IPS-18c (cell line): ENCODE measurements around the gene VIM.

Experiments used
- H3K4me3 ChIP-seq: 2 replicates; pipeline ENCODE4 v1.7.0; 2013; ENCODE audit warnings: low read depth, mild to moderate bottlenecking, low read length, moderate library complexity; ENCODE audit not compliant: insufficient read depth
- H3K9me3 ChIP-seq: one replicate; pipeline ENCODE4 v1.6.1; 2013; ENCODE audit warnings: mild to moderate bottlenecking, low read length, moderate library complexity; ENCODE audit not compliant: control insufficient read depth, insufficient read depth

VIM gene

DNA sequence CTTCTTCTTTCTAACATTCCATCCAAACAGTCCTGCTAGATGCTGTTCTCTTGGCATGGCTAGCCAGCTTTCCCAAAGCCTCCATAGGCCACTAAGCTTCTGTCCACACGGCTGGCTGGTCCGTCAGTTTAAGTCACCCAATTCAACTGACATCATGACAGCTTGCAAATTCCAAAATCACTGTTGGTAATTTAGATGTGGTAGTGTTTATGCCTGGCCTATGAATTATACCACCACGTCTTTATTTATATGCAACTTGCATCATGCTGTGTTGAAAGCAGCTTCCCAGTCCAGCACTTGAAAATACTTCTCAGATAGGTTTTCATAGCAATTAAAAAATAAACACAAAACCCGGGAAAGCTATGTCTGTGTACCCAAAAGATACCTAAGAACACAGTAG, 2.2 kb upstream of the VIM start:
- Histone ChIP-seq H3K4me3 (no peak overlapping the region), H3K9me3 (peaks cover 6% of the 10 kb centered on the region)

DNA sequence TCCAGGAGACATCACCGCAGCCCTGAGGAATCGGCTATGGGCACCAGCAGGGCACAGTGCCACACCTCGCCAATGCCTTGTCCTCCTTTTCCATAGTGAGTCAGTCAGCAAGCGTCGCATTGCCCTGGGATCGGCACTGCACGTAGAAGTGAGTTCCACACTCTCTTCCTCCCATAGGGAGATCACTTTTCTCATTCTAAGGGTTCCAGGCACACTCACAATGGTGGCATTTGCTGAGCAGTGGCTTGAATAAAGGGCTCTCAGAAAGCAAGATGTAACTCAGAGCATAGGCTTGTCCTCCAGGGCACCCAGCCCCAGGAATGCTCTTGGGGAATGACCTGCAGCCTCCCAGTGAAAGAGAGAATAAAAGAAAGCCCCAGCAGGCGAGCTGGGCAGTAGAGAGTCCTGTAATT, 1.1 kb upstream of the VIM start:
- Histone ChIP-seq H3K4me3 (0 out of 2 replicates have a peak overlapping the region, but pooled peaks have one; percentile 2), H3K9me3 (peaks cover 6% of the 10 kb centered on the region)

DNA sequence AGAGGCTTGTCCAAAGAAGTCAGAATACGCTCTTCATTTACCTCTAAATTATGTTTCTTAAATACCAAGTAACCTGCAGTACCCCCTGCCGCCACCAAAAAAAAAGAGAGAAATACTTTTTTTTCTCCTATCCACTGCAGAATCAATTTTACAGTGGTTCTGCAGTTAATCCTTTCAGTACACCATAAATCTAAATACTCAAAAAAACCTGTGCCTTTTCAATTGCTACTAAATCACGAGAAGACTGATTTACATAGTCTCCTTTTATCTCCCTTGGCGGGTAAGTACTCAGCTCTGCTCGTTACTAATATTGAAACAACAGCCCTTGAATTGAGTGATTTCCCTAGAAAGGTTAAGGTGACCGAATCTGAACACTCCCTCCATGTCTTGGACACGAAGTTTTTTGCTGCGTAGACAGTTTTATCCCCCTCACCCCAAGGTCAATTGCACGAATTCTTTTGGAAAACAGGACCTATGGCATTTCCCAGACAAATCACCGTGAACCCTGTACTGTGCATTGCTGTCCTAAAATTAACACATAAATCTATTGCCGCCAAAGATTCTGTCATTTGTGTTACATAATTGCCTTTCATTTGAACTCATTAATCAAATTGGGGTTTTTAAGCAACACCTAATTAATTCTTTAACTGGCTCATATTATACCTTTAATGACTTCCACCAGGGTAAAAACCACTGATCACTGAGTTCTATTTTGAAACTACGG, 512 bp upstream of the VIM start:
- Histone ChIP-seq H3K9me3 (peaks cover 6% of the 10 kb centered on the region), H3K4me3 (peak overlapping the region; percentile 67; the same call in 1 of the 2 replicates)

DNA sequence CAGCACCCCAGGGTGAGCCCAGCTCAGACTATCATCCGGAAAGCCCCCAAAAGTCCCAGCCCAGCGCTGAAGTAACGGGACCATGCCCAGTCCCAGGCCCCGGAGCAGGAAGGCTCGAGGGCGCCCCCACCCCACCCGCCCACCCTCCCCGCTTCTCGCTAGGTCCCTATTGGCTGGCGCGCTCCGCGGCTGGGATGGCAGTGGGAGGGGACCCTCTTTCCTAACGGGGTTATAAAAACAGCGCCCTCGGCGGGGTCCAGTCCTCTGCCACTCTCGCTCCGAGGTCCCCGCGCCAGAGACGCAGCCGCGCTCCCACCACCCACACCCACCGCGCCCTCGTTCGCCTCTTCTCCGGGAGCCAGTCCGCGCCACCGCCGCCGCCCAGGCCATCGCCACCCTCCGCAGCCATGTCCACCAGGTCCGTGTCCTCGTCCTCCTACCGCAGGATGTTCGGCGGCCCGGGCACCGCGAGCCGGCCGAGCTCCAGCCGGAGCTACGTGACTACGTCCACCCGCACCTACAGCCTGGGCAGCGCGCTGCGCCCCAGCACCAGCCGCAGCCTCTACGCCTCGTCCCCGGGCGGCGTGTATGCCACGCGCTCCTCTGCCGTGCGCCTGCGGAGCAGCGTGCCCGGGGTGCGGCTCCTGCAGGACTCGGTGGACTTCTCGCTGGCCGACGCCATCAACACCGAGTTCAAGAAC, 1.1 kb downstream of the VIM start:
- Histone ChIP-seq H3K9me3 (peaks cover 6% of the 10 kb centered on the region), H3K4me3 (peak overlapping the region; percentile 94)

DNA sequence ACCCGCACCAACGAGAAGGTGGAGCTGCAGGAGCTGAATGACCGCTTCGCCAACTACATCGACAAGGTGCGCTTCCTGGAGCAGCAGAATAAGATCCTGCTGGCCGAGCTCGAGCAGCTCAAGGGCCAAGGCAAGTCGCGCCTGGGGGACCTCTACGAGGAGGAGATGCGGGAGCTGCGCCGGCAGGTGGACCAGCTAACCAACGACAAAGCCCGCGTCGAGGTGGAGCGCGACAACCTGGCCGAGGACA, 1.6 kb downstream of the VIM start:
- H3K4me3 ChIP-seq: peak overlapping the region; percentile 94

DNA sequence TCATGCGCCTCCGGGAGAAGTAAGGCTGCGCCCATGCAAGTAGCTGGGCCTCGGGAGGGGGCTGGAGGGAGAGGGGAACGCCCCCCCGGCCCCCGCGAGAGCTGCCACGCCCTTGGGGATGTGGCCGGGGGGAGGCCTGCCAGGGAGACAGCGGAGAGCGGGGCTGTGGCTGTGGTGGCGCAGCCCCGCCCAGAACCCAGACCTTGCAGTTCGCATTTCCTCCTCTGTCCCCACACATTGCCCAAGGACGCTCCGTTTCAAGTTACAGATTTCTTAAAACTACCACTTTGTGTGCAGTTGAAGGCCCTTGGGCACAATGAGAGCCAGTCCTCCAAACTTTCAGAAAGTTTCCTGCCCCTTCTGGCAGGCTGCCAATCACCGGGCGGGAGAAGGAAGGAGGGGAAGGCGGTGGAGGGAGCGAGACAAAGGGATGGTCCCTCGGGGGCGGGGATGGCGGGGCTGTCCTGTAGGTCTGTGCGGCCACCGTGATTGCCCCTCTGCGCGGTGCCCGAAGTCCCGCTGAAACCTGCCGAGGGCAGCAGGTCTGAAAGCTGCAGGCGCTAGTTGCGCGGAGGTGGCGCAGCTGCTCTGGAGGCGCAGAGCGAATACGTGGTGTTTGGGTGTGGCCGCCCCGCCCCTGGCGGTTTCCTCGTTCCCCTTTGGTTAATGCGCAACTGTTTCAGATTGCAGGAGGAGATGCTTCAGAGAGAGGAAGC, 2.1 kb downstream of the VIM start:
- H3K4me3 ChIP-seq: peak overlapping the region; percentile 94
- H3K9me3 ChIP-seq: peaks cover 6% of the 10 kb centered on the region

More for the DNA sequence above, 1.6 kb downstream of the VIM start:
- peaks cover 6% of the 10 kb centered on the region for H3K9me3 ChIP-seq

DNA sequence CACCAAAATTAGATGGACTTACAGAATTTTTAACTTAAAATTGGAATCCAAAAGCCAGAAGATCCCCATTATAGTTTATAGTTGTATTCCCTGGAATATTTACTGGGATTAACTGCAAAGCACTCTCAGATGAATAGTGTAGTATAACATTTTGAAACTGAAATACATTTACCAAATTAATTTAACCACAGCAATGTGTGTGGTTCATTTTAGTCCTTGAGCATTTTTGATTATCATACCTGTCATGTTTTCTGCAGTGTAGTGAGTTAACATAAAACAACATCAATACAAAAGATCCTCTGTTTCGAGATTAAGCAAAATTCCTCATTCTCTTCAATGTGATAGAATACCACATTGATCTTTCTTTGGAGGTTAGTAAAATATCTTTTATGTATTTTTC, 3.7 kb downstream of the VIM start:
- Histone ChIP-seq H3K4me3 (no peak overlapping the region), H3K9me3 (peaks cover 6% of the 10 kb centered on the region)

DNA sequence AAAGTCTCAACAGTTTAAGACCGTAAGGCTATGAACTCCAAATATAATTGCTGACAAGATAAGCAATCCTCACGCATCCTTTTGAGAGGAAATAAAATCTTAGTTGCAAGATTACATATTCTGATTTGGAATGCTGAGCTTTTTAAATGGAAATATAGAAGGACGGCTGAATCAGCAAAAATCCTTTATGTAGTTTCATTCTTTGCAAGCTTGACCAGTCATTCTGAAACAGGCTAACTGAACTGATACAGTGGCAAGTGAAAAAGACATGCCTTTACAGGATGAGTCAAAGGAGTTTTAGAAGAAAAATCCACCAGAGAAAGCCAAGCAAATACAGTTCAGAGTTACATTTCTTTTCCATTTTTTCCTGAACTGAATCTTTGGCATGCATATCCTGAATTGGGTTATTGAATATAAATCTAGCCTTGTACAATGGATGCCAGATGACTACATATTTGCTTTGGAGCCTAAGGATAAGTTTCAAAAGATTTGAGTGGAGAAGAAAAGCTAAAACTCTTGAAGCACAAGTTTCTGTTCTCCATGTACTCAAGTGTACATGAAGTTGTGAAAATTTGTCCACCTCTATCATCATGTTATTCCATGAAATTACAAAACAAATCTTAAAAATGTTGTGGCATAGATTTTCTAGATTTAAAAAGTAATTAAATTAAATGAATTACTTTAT, 4.4 kb downstream of the VIM start:
- H3K4me3 ChIP-seq: no peak overlapping the region; the same call in 1 of the 2 replicates
- H3K9me3 ChIP-seq: peaks cover 6% of the 10 kb centered on the region

DNA sequence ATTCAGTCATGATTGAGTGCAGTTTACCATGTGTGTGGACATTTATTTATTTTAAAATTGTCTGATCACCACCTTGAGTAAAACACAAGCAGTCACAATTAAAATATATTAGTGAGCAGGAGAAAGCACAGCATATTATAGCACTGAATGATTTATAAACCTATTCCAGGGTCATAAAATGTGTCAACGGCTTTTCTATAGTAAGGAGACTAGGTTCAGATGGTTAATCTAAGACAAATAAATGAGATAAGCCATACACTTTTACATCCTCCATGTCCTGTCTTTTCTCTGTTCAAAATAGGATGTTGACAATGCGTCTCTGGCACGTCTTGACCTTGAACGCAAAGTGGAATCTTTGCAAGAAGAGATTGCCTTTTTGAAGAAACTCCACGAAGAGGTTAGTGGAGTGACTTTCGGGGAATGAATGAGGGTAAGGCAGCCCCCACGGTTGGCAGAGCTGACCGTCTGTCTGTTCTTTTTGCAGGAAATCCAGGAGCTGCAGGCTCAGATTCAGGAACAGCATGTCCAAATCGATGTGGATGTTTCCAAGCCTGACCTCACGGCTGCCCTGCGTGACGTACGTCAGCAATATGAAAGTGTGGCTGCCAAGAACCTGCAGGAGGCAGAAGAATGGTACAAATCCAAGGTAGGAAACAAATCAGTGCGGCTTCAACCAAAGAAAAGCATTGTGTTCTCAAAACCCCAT, 5.4 kb downstream of the VIM start:
- H3K4me3 ChIP-seq: no peak overlapping the region

DNA sequence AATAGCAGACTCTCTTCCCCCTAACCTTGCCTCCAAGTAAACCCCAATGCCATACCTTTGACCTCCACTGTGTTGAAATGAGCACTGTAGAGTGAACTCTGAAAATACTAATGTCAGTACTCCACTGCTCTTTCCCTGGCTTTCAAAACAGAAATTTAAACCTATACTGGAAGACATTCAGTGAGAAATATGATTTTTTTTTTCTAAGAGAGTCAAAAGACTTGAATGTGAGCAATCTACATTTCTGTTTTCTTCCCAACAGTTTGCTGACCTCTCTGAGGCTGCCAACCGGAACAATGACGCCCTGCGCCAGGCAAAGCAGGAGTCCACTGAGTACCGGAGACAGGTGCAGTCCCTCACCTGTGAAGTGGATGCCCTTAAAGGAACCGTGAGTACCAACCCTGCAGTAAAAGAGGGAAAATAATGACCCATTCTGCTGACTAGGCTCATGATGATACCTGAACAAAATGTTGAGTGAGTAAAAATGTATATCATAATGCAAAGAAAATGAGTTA, 6.4 kb downstream of the VIM start:
- Histone ChIP-seq H3K4me3 (no peak overlapping the region), H3K9me3 (peaks cover 2% of the 10 kb centered on the region)

More for the DNA sequence above, 5.4 kb downstream of the VIM start:
- peaks cover 6% of the 10 kb centered on the region for H3K9me3 ChIP-seq

DNA sequence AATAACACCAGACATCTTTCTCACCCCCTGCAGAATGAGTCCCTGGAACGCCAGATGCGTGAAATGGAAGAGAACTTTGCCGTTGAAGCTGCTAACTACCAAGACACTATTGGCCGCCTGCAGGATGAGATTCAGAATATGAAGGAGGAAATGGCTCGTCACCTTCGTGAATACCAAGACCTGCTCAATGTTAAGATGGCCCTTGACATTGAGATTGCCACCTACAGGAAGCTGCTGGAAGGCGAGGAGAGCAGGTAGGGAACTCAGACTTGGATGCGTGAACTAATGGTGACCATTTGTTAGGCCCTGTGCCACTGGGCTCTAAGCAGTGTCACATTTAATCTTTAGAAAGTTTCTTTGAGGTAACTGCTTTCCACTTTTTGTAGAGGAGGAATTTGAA, 7.1 kb downstream of the VIM start:
- Histone ChIP-seq H3K4me3 (no peak overlapping the region), H3K9me3 (peaks cover under 1% of the 10 kb centered on the region)

DNA sequence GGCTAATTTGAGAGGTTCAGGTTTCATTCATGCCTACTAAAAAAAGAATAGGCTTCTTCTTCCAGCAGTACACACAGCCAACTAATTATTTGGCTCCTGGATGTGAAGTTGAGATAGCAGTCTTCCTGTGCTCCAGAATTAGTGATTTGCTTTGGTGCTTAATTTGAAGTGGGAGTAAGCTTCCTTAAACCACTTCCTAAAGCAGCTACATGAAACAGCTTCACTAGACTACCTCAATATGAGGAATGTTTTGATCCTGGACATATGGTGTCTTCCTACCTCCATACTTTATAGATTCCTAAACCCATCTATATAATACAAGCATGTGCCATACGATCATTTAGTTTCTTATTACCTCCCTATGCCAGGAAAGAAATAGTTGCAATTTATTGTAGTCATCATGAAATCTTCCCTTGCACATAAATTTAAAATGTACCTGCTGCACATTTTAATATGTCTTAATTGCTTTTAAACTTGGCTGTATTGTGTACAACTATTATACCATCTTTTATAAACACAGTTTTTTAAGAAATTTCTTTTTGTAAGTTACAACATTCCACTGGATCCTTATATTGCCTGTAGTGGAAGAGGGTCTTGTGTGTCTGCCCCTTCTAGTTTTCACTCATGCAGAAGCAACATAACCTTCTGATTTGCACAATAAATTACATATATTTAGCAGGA, 8.6 kb downstream of the VIM start:
- no peaks in the 10 kb centered on the region for H3K9me3 ChIP-seq
- H3K4me3 ChIP-seq: no peak overlapping the region

DNA sequence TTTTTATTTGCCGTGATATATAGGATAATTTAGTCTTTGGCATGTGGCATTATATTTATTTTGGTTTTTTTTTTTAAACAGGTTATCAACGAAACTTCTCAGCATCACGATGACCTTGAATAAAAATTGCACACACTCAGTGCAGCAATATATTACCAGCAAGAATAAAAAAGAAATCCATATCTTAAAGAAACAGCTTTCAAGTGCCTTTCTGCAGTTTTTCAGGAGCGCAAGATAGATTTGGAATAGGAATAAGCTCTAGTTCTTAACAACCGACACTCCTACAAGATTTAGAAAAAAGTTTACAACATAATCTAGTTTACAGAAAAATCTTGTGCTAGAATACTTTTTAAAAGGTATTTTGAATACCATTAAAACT, 9.1 kb downstream of the VIM start:
- Histone ChIP-seq H3K9me3 (no peaks in the 10 kb centered on the region), H3K4me3 (no peak overlapping the region)

DNA sequence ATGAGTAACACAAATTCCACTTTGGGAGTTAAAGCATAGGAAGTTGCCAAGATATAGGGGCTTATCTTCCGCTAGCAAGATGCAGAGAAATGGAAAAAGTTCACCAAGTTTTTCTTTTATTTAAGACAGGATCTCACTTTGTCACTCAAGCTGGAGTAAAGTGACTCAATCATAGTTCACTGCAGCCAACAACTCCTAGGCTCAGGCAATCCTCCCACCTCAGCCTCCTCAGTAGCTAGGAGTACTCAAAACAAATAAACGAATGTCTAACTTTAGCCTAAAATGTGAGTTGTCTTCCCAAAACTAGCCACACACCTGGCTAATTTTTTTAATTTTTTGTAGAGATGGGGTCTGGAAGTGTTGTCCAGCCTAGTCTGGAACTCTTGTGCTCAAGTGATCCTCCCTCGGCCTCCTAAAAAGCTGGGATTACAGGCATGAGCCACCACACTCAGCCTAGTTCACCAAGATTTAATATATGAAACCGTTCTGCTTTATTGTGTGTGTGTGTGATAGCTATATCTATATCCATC, 9.9 kb downstream of the VIM start:
- Histone ChIP-seq H3K4me3 (no peak overlapping the region), H3K9me3 (no peaks in the 10 kb centered on the region)

DNA sequence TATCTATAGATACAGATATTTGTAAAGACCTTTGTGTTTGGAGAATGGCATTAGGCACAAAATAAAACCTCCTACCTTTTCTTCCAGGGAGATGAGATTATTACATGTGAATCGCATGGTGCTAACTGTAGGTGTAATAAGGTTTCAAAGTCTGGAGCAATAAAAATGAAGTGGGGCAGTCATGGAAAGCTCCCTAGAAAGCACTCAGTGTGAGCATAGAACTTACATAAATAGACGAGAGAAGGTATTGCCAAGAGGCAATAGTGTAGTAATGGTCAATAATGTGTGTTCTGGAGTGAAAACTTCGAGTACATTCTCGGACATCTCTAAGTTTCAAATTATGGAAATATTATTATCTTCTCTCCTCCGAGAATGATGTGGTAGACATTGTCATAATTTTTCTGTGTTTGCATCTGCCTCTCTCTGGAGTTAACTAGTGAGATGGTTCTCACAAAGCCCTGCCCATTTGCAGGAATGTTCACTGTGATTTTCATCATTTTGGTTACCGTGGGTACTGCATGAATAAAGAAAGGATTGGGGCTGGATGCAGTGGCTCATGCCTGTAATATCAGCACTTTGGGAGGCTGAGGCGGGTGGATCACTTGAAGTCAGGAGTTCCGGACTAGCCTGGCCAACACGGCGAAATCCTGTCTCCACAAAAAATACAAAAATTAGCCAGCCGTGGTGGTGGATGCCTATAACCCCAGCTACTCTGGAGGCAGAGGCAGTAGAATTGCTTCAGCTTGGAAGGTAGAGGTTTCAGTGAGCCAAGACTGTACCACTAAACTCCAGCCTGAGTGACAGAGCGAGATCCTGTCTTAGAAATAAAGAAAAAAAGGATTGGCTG, 10.6 kb downstream of the VIM start:
- H3K9me3 ChIP-seq: no peaks in the 10 kb centered on the region

More for the DNA sequence above, 10.6 kb downstream of the VIM start:
- H3K4me3 ChIP-seq: no peak overlapping the region
